Upper lobe of left lung (tissue), 6 donors: ENCODE measurements around the gene DAGLB. TPM values are rescaled to one million over a fixed set of nuclear protein-coding genes. Genes with fewer than 3 reads are reported as not detected.
"Not testable (repeated sequence)": the region's sequence is repeated elsewhere in the genome, so short reads cannot be mapped to it uniquely, and the experiment has no call there.

Source experiments
- ATAC-seq, 2 donors: fragments of 200-7000 bp; cut with Tn5 transposase; one replicate each; pipeline ENCODE4 v1.9.1; 2022; ENCODE audit warnings: mild to moderate bottlenecking in 2 of 2, moderate library complexity in 2 of 2; ENCODE audit not compliant: low FRiP score in 2 of 2
- DNase-seq, 2 donors: peaks; one replicate each; pipeline ENCODE4 v3.0.0-alpha.2; 2019 to 2020
- H3K27ac ChIP-seq, 4 donors: fragments of 200-600 bp; sonication (generic); one replicate each; pipeline ENCODE4 v1.5.1; 2016 to 2019
- H3K27me3 ChIP-seq, 4 donors: fragments of 200-600 bp; sonication (generic); one replicate each; pipeline ENCODE4 v1.5.1; 2017 to 2019
- H3K36me3 ChIP-seq, 4 donors: fragments of 200-600 bp; sonication (generic); one replicate each; pipeline ENCODE4 v1.5.1; 2016 to 2019
- H3K4me1 ChIP-seq, 4 donors: fragments of 200-600 bp; sonication (generic); one replicate each; pipeline ENCODE4 v1.5.1; 2018 to 2019
- H3K4me3 ChIP-seq, 4 donors: fragments of 200-600 bp; sonication (generic); one replicate each; pipeline ENCODE4 v1.5.1; 2017 to 2019; ENCODE audit warnings: mild to moderate bottlenecking in 2 of 4, moderate library complexity in 1 of 4
- H3K9me3 ChIP-seq, 4 donors: fragments of 200-600 bp; sonication (generic); one replicate each; pipeline ENCODE4 v1.5.1; 2018 to 2019
- CTCF ChIP-seq, 6 experiments: fragments of 450-650 bp in 4 of 6; fragments of 200-600 bp in 2 of 6; sonication (generic) in 2 of 6; IDR thresholded peaks; one replicate each; pipeline ENCODE4 v1.5.1; 2016 to 2019; ENCODE audit warnings: antibody characterized with exemption in 6 of 6
- EP300 ChIP-seq, 4 donors: sonication (generic); formaldehyde crosslinking; IDR thresholded peaks; one replicate each; pipeline ENCODE4 v1.5.1; 2017; ENCODE audit warnings: antibody characterized with exemption in 4 of 4, control low read depth in 2 of 4
- POLR2A ChIP-seq, 4 donors: fragments of 450-650 bp; IDR thresholded peaks; one replicate each; pipeline ENCODE4 v1.5.1; 2016 to 2017; ENCODE audit warnings: antibody characterized with exemption in 4 of 4, mild to moderate bottlenecking in 2 of 4
- POLR2AphosphoS5 ChIP-seq, 2 donors: sonication (generic); formaldehyde crosslinking; IDR thresholded peaks; one replicate each; pipeline ENCODE4 v1.5.1; 2017; ENCODE audit warnings: antibody characterized with exemption in 2 of 2
- WGBS, 2 donors: methylation state at CpG; one replicate each; pipeline ENCODE4 v1.1.5; 2017 to 2018; 5-methylcytosine and 5-hydroxymethylcytosine counted together
- total RNA-seq, 6 donors: library from RNA; depleted of rRNA in 4 of 6; stranded (reverse); fragments of >200 nt in 4 of 6; gene quantifications; one replicate each; pipeline versions ENCODE4 v1.1.0 to v1.2.1, GENCODE V29; 2016 to 2021
- donor health status: DM: no; HTN: no; CAD: no; lungs with moderate emphysema.
- donor health status: DM: no; HTN: yes; CAD: no; lungs with severe emphysema.

DAGLB gene
- total RNA-seq, 6 donors from 2014 or later, result 26.6 to 53.8 (median 36.7) TPM

- TF ChIP-seq POLR2A (IDR thresholded peaks at IDR 0.05) (no peak), POLR2AphosphoS5 (IDR thresholded peaks at IDR 0.05) (no peak), EP300 (IDR thresholded peaks at IDR 0.05) (no peak), CTCF (IDR thresholded peaks at IDR 0.05) (no peak)
- DNase-seq, result no peak
- Histone ChIP-seq H3K4me1 (peaks cover 6 to 17% (median 11%) of the 10 kb centered on the region in 4 donors), H3K36me3 (no peaks in the 10 kb centered on the region), H3K27me3 (no peaks in the 10 kb centered on the region), H3K27ac (no peak overlapping the region), H3K9me3 (no peaks in the 10 kb centered on the region), H3K4me3 (no peak overlapping the region)
- WGBS, 2 donors, result 86 to 88% methylated on average over 6 of the region's 6 CpGs
- no peak for ATAC-seq
These were observed 3.5 kb upstream of the DAGLB start for GRCh38 chr7:6451224-6451705.

- not testable (repeated sequence) for ATAC-seq, H3K27ac ChIP-seq, DNase-seq, H3K36me3 ChIP-seq, H3K9me3 ChIP-seq, H3K4me3 ChIP-seq, H3K27me3 ChIP-seq
- peaks cover 10 to 18% (median 13%) of the 10 kb centered on the region in 4 donors for H3K4me1 ChIP-seq
- WGBS, 2 donors, result 83% methylated on average over 7 of the region's 10 CpGs; no CpG with 5 or more reads in 1 of the 2 donors
These were observed 2.8 kb upstream of the DAGLB start for GRCh38 chr7:6450591-6450990.

GRCh38 chr7:6449884-6450283 is 2.1 kb upstream of the DAGLB start:
- not testable (repeated sequence) for ATAC-seq

GRCh38 chr7:6448943-6449543 is 1.3 kb upstream of the DAGLB start:
- H3K9me3 ChIP-seq, result no peaks in the 10 kb centered on the region
- no peak for ATAC-seq
- no peaks in the 10 kb centered on the region for H3K27me3 ChIP-seq
- TF ChIP-seq CTCF (IDR thresholded peaks at IDR 0.05), result peak in 1 of 6 experiments; percentile 6
- no peak for TF ChIP-seq POLR2A (IDR thresholded peaks at IDR 0.05)
- TF ChIP-seq POLR2AphosphoS5 (IDR thresholded peaks at IDR 0.05), result no peak
- TF ChIP-seq EP300 (IDR thresholded peaks at IDR 0.05), result no peak
- DNase-seq, result no peak
- WGBS, 2 donors, result 90 to 95% methylated on average over 11 to 16 of the region's 16 CpGs
- no peak overlapping the region for H3K4me3 ChIP-seq
- H3K4me1 ChIP-seq, result peaks cover 16 to 32% (median 27%) of the 10 kb centered on the region in 4 donors
- H3K27ac ChIP-seq, result peak overlapping the region; percentile 89 to 97 (median 92)
- peaks cover 0 to 21% (median 13%) of the 10 kb centered on the region in 4 donors for H3K36me3 ChIP-seq

More at GRCh38 chr7:6449884-6450283, 2.1 kb upstream of the DAGLB start:
- not testable (repeated sequence) for H3K27me3 ChIP-seq, DNase-seq, H3K4me3 ChIP-seq, H3K9me3 ChIP-seq, H3K27ac ChIP-seq
- peaks cover 0 to 12% (median 9%) of the 10 kb centered on the region in 4 donors for H3K36me3 ChIP-seq
- peaks cover 15 to 24% (median 19%) of the 10 kb centered on the region in 4 donors for H3K4me1 ChIP-seq
- 83 to 90% methylated on average over 6 to 9 of the region's 11 CpGs for WGBS, 2 donors

GRCh38 chr7:6446838-6447580 is 745 bp downstream of the DAGLB start:
- WGBS, 2 donors, result 13 to 22% methylated on average over 15 to 25 of the region's 29 CpGs
- peaks cover 0 to 31% (median 24%) of the 10 kb centered on the region in 4 donors for H3K36me3 ChIP-seq
- no peaks in the 10 kb centered on the region for H3K9me3 ChIP-seq
- TF ChIP-seq POLR2AphosphoS5 (IDR thresholded peaks at IDR 0.05) (peak in 1 of 2 donors; percentile 36), EP300 (IDR thresholded peaks at IDR 0.05) (no peak)
- DNase-seq (peak in 1 of 2 donors; percentile 82), ATAC-seq (peak; percentile 71 to 73)
- peaks cover 22 to 50% (median 33%) of the 10 kb centered on the region in 4 donors for H3K4me1 ChIP-seq
- H3K27me3 ChIP-seq, result no peaks in the 10 kb centered on the region
- peak overlapping the region; percentile 89 to 97 (median 92) for H3K27ac ChIP-seq
- H3K4me3 ChIP-seq, result peak overlapping the region; percentile 56 to 97 (median 84)

- peaks cover 25 to 57% (median 36%) of the 10 kb centered on the region in 4 donors for H3K4me1 ChIP-seq
- DNase-seq (no peak), ATAC-seq (peak in 1 of 2 donors; percentile 2)
- peak overlapping the region; percentile 0 to 58 (median 34) for H3K27ac ChIP-seq
- WGBS, 2 donors, result 73 to 88% methylated on average over 13 of the region's 13 CpGs
- H3K4me3 ChIP-seq, result no peak overlapping the region
- TF ChIP-seq POLR2A (IDR thresholded peaks at IDR 0.05) (no peak), POLR2AphosphoS5 (IDR thresholded peaks at IDR 0.05) (peak in 1 of 2 donors; percentile 68), EP300 (IDR thresholded peaks at IDR 0.05) (peak in 1 of 4 donors; percentile 93), CTCF (IDR thresholded peaks at IDR 0.05) (peak in 1 of 6 experiments; percentile 6)
- peaks cover 0 to 33% (median 27%) of the 10 kb centered on the region in 4 donors for H3K36me3 ChIP-seq
- H3K27me3 ChIP-seq, result no peaks in the 10 kb centered on the region
- no peaks in the 10 kb centered on the region for H3K9me3 ChIP-seq
These were observed 3.1 kb downstream of the DAGLB start for GRCh38 chr7:6444516-6445269.
